CD4-positive, alpha-beta T cell treated with Interleukin-21 for 1 hour (primary cell): ENCODE data around the gene CA5A.
"Not testable (repeated sequence)": the region's sequence is repeated elsewhere in the genome, so short reads cannot be mapped to it uniquely, and the experiment has no call there.

ENCODE experiments used
- DNase-seq: peaks from one replicate; pipeline ENCODE4 v3.0.0-alpha.2; 2020

Gene CA5A

GRCh38 chr16:87936375-87937230 is at the start of gene CA5A:
Gene CA5A (minus strand): TSS chr16:87936529. CDS start chr16:87936450, 79 bp downstream.
- DNase-seq, result no peak

- DNase-seq, result not testable (repeated sequence)
These were observed 49.2 kb upstream of the CA5A start for GRCh38 chr16:87985493-87985892.

GRCh38 chr16:87984632-87985267 is 48.4 kb upstream of the CA5A start:
- no peak for DNase-seq

- not testable (repeated sequence) for DNase-seq
These were observed 47.9 kb upstream of the CA5A start for GRCh38 chr16:87984180-87984579.

- not testable (repeated sequence) for DNase-seq
These were observed 47.4 kb upstream of the CA5A start for GRCh38 chr16:87983737-87984097.

DNA sequence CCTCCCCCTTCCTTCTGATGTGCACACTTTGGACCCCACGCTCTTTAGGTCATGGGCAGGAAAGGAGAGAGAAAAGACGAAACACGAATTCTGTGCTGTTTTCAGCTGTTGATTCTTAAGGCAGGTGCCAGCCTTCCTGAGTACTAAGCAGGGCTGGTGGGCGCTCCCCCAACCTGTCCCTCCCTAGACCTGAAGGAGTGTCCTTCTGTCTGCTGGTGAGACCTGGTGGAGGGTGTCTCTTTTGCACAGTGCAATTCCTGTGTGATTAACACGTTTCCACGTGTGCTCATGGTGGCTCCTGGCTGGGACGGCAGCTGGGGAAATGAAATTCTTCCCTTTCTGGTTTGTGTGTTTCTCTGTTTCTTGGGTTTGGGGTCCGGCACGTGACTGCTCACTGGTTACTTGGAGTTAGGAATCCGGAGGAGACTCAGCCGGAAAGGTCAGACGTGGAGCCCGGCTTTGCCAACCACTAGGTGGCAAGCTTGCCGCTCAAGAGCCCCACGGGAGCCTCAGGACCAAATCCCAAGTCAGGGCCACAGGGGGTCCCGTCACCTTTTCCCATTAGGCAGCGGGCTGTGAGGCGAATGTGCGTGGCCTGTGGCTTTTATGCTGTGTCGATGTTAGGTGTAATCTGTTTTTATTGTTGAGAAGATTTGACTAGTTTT is 46.9 kb upstream of the CA5A start:
- DNase-seq, result not testable (repeated sequence)

DNA sequence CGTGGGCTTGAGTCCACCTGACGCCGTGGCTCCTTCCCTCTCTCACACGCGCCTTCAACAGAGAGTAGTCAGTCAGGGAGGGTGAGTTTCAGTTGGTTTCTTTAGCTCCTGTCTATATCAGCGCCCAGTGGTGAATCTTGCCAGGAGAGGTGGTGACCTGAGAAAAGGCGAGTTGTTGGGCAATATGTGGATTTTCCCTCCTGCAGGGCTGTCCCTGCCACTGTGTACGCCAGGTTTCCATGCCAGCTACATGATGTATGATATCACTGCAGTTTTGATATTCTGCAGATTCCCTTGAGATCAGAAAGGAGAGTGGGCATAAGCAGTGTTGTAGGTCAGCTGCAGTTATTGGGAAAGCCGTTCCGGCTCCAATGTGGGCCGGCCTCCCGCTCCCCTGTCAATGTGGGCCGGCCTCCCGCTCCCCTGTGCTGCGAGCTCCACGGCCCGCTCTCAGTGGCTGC is 46.3 kb upstream of the CA5A start:
- DNase-seq, result no peak

DNA sequence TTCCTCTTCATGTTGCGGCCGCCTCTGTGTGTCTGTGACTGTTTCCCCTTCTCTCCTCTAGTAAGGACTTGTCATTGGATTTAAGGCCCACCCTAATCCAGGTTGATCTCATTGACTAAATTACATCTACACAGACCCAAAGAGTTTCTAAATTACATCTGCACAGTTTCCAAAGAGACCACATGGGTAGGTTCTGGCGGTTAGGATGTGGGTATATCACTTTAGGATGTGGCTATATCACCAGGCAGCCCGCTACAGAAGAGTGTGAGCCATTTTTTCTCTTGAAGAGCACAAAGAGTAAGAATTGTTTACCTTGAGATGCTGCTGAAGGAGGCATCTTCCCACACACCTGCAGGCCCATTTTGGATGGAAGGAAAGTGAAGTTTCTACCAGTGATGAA is 45.0 kb upstream of the CA5A start:
- DNase-seq, result peak; percentile 26

GRCh38 chr16:87979911-87980630 is 43.7 kb upstream of the CA5A start:
- DNase-seq, result not testable (repeated sequence)

GRCh38 chr16:87979352-87979751 is 43.0 kb upstream of the CA5A start:
- DNase-seq, result no peak

GRCh38 chr16:87978127-87978526 is 41.8 kb upstream of the CA5A start:
- DNase-seq, result no peak

GRCh38 chr16:87976665-87977064 is 40.3 kb upstream of the CA5A start:
- no peak for DNase-seq

DNA sequence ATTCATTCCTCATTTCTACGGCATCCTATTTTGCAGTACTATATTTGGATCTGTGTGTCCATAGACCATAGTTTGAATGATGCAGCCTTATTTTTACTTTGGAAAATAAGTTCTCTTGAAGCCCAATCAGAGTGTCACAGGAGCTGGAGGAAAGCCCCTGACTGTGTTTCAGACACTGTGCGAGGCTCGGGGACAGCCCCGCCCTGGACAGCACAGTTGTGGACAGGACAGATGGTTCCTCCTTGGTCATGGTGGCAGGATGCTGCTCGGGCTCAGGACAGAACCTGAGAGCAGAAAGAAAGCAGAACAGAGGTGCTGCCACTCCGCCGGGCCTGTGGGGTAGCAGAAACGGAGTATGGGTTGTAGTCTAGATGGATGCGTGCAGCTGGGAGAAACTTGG is 37.8 kb upstream of the CA5A start:
- DNase-seq, result no peak

DNA sequence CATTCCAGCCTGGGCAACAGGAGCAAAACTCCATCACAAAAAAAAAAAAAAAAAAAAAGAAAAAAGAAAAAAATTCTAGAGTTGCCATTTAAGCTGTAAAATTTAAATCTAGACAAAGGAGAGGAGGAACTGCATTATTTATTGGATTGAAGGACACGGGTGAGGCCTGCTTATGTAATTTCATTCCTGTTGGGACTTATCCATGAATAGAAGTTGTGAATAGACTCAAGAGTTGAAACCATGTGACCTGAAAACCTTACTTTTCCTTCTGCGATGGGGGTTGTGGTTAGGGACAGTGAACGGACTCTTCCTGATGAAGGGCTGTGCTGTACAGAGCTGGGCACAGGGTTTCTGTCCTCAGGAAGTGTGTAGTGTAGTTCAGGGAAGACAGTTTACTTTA is 37.4 kb upstream of the CA5A start:
- no peak for DNase-seq

DNA sequence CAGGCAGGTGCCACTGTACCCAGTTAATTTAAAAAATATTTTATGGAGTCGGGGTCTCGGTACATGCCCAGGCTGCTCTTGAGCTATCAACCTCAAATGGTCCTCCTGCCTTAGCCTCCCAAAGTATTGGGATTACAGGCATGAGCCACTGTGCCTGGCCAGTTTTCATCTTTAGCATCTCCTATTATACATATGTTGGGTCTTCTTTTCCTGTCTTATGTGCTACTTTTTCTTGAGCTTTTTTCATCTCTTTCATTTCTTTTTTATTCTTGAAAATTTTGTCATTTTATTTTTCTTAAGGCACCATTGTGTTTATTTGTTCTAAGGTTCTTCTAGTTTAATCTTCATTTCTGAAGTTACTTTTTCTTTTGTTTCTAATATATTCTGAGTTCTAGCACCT is 35.6 kb upstream of the CA5A start:
- no peak for DNase-seq

- DNase-seq, result no peak
These were observed 33.9 kb upstream of the CA5A start for GRCh38 chr16:87970186-87970585.

- DNase-seq, result no peak
These were observed 32.2 kb upstream of the CA5A start for GRCh38 chr16:87968541-87968940.

- DNase-seq, result no peak
These were observed 30.4 kb upstream of the CA5A start for GRCh38 chr16:87966685-87967185.

- DNase-seq, result no peak
These were observed 29.8 kb upstream of the CA5A start for GRCh38 chr16:87966064-87966645.

GRCh38 chr16:87965417-87965816 is 29.1 kb upstream of the CA5A start:
- no peak for DNase-seq

DNA sequence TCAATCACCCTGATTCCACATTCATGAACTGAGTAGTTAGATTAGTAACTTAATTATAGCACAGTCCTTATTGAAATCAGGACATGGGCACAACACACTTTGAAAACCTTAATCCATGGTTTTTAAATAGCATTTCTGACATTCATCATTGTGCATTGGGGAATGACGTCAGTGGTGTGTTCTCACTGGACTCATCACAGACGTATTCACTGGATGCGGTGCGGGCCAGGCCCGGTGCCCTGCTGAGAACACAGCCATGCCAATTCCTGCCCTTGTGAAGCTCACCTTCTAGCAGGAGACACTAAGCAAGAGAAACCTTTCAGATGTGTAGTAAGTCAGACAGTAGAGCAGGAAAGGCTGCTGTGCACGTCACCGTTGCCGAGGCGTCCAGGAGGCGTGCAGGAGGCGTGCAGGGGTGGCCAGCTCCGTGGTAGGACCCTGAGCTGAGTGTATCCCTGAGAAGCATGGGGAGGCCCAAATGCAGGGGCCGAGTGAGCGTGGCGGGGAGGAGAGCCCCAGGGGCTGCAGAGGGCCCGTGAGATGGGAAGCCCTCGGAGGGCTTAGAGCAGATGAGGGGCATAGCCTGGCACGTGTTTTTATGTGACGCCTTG is 27.8 kb upstream of the CA5A start:
- DNase-seq, result no peak

DNA sequence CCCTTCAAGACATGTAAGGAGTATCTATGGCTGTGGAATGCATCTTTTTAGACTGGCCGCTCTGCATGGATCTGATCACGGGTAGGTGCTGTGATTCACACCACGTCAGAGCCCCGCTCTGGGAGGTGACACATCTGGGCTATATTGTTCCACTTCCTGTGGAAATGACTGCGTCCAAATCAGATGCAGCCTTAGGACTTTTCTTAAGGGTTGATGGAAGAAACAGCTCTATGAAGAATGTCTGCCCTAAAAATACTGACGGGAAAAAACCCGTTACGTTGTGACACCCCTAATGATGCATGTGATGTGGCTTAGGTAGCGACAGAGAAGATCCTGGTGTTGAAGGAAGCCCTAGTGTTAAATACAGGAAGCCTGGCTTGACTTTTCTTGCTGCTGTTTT is 27.1 kb upstream of the CA5A start:
- DNase-seq, result peak; percentile 56
